ENCODE data around the gene LRMDA. TPM values are rescaled to one million over a fixed set of nuclear protein-coding genes. Genes with fewer than 3 reads are reported as not detected.

Gene LRMDA
- total RNA-seq, 3 donors from 2014 or later: 9.4 to 14.9 (median 10.3) TPM

DNA sequence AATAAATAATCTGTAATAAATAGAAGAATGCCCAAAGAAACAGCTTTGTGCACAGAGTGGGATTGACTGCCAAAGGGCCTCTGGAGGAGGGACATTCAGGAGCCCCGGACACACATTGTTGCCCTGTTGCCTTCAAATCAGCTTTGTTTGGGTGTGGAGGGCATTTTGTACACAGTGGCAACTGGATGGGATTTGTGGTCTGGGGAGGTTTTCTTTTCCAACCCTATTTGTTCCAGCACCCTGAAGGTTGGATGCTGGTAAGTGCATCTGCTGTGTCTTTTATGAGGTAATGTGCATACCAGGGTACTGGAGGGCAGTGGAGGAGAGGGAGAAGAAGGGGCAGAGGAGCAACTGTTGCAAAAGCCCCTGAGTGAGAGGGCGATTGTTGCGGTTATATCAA lies 6.3 kb downstream of the LRMDA start:
- ATAC-seq: no peak
- TF ChIP-seq, protein P1, sequence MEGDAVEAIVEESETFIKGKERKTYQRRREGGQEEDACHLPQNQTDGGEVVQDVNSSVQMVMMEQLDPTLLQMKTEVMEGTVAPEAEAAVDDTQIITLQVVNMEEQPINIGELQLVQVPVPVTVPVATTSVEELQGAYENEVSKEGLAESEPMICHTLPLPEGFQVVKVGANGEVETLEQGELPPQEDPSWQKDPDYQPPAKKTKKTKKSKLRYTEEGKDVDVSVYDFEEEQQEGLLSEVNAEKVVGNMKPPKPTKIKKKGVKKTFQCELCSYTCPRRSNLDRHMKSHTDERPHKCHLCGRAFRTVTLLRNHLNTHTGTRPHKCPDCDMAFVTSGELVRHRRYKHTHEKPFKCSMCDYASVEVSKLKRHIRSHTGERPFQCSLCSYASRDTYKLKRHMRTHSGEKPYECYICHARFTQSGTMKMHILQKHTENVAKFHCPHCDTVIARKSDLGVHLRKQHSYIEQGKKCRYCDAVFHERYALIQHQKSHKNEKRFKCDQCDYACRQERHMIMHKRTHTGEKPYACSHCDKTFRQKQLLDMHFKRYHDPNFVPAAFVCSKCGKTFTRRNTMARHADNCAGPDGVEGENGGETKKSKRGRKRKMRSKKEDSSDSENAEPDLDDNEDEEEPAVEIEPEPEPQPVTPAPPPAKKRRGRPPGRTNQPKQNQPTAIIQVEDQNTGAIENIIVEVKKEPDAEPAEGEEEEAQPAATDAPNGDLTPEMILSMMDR (IDR thresholded peaks at IDR 0.05): no peak
- Histone ChIP-seq H3K4me1 (ENCODE audit: low read depth) (no peaks in the 10 kb centered on the region), H3K36me3 (ENCODE audit: low read depth) (no peaks in the 10 kb centered on the region), H3K9me3 (no peaks in the 10 kb centered on the region), H3K4me3 (no peak overlapping the region)
- intact Hi-C loops (cut with DNase I, micrococcal nuclease): no loop called here
- no peak for DNase-seq

DNA sequence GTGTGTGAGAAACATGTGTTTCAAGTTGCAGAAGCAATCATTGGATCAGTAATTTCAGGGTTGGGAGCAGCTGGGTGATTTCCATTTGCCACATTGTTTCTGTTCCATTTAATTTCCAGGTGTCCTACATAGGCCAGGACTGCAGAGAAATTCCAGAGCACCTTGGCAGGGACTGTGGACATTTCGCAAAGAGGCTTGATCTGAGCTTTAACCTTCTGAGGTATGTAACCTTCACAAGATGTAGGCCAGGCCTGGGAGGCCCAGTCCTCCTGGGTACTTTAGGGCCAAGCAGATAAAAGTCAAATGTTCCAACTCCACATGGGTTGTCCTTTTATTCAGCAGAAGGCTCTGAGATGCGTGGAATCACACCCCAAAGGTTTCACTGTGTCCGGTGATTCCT lies 6.9 kb downstream of the LRMDA start:
- Histone ChIP-seq H3K9me3 (peaks cover under 1% of the 10 kb centered on the region), H3K4me3 (no peak overlapping the region), H3K4me1 (ENCODE audit: low read depth) (no peaks in the 10 kb centered on the region), H3K36me3 (ENCODE audit: low read depth) (no peaks in the 10 kb centered on the region)
- DNase-seq (no peak), ATAC-seq (no peak)
- TF ChIP-seq, protein P1 (IDR thresholded peaks at IDR 0.05): no peak
- intact Hi-C loops (cut with DNase I, micrococcal nuclease): no loop called here

DNA sequence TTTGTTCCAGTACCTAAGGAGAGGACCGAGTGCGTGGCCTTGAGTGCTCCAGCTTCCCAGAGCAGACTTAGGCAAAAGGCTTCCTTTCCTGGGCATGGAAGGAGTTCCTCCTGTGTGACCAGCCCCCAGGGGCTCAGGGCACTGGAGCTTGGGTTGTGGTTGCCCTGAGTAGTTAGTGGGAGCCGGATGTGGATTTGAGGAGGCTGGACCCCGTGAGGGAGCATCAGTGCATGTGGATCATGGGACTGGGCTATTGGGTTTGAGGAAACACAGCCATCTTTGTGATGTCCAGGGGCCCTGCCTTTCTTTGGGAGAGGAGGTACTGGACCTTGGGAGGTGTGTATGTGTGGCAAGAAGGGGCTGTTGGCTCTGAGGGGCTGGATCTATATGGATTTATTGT lies 8.4 kb downstream of the LRMDA start:
- DNase-seq (no peak), ATAC-seq (no peak)
- intact Hi-C loops (cut with DNase I, micrococcal nuclease): no loop called here
- peaks cover 6% of the 10 kb centered on the region for H3K9me3 ChIP-seq
- H3K4me1 ChIP-seq (ENCODE audit: low read depth): no peaks in the 10 kb centered on the region
- H3K4me3 ChIP-seq: no peak overlapping the region
- no peaks in the 10 kb centered on the region for H3K36me3 ChIP-seq (ENCODE audit: low read depth)
- TF ChIP-seq, protein P1 (IDR thresholded peaks at IDR 0.05): no peak

DNA sequence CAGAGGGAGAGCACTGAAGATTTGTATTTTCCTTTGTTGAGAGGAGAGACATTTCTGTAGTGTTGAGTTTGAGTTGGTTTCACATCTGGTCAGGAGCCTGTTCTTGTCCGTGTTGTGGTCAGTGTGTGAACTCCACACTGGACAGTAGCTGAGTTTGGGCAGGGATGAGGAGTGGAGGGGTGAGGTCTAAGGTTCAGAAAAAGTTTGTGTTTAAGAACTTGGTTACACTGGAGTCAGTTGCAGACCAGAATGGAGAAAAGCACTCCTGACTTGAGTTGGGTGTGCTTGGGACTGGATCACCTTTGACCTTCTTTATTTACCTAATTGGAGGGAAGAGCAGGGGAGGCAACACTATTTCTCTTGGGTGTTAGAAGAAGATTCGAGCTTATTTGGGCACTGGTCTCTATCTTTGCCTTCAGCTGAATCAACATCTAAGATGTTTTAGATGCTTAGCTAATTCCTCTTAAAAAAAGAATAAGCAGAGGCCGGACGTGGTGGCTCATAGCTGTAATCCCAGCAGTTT lies 8.9 kb downstream of the LRMDA start:
- intact Hi-C loops (cut with DNase I, micrococcal nuclease): no loop called here

DNA sequence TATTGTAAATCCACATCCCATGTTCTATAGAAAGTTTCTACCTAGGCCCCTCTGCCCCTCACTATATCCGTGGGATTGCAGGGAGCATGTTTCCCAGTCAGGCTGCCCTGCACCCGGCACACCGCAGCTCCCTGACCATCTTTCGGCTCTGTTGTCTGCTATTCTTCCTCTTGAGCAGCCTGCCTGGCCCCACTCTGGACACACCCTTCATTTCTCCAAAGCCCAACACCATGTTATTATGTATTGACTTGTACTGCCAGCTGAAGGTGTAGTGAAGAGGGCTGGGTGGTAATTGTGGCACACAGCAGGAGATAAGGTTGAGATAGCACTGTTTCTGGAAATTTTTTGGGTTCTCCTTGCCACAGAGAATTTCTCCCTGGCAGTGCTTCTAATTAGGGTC lies 9.8 kb downstream of the LRMDA start:
- DNase-seq: no peak
- Histone ChIP-seq H3K9me3 (peaks cover 6% of the 10 kb centered on the region), H3K4me3 (no peak overlapping the region), H3K4me1 (ENCODE audit: low read depth) (no peaks in the 10 kb centered on the region), H3K36me3 (ENCODE audit: low read depth) (no peaks in the 10 kb centered on the region)
- TF ChIP-seq, protein P1 (IDR thresholded peaks at IDR 0.05): no peak
- intact Hi-C loops (cut with DNase I, micrococcal nuclease): no loop called here
- peak; percentile 61 for ATAC-seq

More for the DNA sequence above, 8.9 kb downstream of the LRMDA start:
- no peak for ATAC-seq
- H3K4me1 ChIP-seq (ENCODE audit: low read depth): no peaks in the 10 kb centered on the region
- DNase-seq: no peak
- peaks cover 6% of the 10 kb centered on the region for H3K9me3 ChIP-seq
- H3K36me3 ChIP-seq (ENCODE audit: low read depth): no peaks in the 10 kb centered on the region
- TF ChIP-seq, protein P1 (IDR thresholded peaks at IDR 0.05): no peak
- no peak overlapping the region for H3K4me3 ChIP-seq

DNA sequence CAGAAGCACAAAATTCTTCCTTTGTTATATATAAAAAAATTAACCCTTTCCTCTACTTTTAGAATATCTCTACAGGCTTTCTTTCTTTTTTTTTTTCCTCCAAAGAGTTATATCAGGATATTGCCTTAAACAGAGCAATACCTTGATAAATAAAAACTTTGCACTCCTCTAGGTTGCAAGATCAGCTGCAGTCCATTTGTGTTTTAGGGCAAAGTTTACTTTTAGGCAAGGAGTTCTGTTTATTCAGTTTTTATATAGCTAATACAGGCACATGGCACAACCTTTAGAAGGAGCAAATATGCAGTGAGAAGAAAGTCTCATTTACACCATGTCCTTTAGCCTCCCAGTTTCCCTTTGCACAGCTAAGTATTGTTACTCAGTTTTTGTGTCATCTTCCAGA lies 10.3 kb downstream of the LRMDA start:
- ATAC-seq (no peak), DNase-seq (no peak)
- Histone ChIP-seq H3K9me3 (peaks cover 6% of the 10 kb centered on the region), H3K36me3 (ENCODE audit: low read depth) (no peaks in the 10 kb centered on the region), H3K4me1 (ENCODE audit: low read depth) (no peaks in the 10 kb centered on the region), H3K4me3 (no peak overlapping the region)
- intact Hi-C loops (cut with DNase I, micrococcal nuclease): no loop called here
- TF ChIP-seq, protein P1 (IDR thresholded peaks at IDR 0.05): no peak

Data from mucosa of descending colon (tissue), 3 donors.